GM21723 (cell line): ENCODE results near the gene BAZ1B.

Experiments
- ATAC-seq: cut with Tn5 transposase; IDR thresholded peaks from one replicate; pipeline ENCODE4 v1.9.1; 2021; ENCODE audit warnings: mild to moderate bottlenecking, moderate library complexity; ENCODE audit not compliant: unreplicated experiment

The BAZ1B gene

GRCh38 chr7:73449422-73449821, 72.7 kb downstream of the BAZ1B start:
- ATAC-seq, result no peak

DNA sequence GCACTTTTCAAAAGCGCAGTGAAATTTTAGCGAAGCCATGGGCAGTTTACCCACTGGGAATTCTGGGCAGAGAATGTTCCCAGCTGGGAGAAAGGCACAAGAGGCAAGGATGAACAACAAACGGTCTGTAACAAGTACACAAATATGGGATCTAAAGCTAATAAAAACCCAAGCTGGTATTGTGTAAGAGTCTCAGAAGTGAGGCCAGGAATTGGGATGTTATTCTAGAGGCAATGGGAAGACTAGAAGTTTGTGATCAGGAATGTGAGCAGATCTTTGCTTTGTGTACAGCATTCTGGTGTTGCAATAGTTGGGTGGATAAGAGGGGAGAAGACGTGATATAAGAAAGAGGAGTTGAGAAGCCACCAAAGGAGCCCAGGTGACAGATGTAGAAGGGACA, 73.5 kb downstream of the BAZ1B start:
- no peak for ATAC-seq

GRCh38 chr7:73447121-73447733, 74.9 kb downstream of the BAZ1B start:
- no peak for ATAC-seq

GRCh38 chr7:73446682-73447081, 75.4 kb downstream of the BAZ1B start:
- ATAC-seq, result no peak

- ATAC-seq, result no peak
Observed at GRCh38 chr7:73443548-73444255, 78.4 kb downstream of the BAZ1B start.

- ATAC-seq, result no peak
Observed at GRCh38 chr7:73442903-73443500, 79.1 kb downstream of the BAZ1B start.

GRCh38 chr7:73442222-73442902, 79.7 kb downstream of the BAZ1B start:
- ATAC-seq, result no peak

DNA sequence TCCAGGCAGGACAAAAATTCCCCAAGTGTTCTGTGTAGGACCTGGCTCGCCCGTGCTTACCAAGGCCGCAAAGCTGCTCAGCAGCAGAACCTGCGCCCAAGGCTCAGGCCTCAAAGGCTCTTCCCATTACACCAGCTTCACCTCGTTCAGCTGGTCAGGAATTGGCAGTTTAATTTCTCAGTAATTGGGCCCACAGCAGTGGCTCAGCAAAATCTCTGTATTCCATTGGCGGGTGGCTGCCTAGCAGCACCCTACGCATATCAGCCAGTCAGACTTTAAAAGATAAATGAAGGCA, 82.7 kb downstream of the BAZ1B start:
- no peak for ATAC-seq

DNA sequence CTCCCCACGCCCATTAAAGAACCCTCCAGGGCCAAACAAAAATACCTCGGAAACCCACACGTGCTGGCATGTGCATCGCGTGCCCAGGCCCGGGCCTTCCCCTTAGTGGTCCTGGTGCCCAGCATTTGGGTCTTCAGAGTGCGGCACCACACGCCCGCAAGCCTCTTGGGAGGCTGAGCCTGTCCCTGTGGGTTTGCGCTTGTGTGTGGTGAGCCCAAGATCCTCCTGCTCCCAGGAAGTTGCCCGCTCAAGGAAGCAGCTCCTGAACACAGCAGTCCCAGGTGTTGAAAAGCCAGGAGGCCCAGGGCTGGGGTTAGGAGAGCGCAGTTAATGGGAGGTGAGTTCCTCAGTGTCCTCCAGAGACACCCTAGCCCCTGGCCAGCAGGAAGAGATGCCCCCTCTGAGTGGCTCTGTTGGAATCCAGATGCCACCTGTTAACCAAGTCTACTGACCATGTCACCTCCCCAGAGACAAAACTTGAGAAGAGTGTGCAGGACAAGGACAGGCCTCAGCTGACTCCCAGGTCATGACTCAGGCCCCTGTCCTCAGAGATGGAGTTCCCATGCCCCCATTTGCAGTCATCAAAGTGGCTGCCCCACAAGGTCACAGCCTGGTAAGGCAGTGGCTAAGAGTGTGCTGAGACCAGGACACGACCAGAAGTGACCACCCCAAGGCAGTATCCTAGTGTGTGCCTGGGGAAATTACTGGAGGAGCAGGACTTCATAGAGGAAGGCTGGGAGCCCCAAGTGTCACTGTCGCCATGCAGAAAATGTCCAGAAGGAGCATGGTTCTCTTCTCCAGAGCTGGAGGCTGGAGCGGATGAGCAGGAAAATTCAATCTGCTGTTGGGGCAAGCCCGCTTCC, 83.3 kb downstream of the BAZ1B start:
- ATAC-seq, result no peak

DNA sequence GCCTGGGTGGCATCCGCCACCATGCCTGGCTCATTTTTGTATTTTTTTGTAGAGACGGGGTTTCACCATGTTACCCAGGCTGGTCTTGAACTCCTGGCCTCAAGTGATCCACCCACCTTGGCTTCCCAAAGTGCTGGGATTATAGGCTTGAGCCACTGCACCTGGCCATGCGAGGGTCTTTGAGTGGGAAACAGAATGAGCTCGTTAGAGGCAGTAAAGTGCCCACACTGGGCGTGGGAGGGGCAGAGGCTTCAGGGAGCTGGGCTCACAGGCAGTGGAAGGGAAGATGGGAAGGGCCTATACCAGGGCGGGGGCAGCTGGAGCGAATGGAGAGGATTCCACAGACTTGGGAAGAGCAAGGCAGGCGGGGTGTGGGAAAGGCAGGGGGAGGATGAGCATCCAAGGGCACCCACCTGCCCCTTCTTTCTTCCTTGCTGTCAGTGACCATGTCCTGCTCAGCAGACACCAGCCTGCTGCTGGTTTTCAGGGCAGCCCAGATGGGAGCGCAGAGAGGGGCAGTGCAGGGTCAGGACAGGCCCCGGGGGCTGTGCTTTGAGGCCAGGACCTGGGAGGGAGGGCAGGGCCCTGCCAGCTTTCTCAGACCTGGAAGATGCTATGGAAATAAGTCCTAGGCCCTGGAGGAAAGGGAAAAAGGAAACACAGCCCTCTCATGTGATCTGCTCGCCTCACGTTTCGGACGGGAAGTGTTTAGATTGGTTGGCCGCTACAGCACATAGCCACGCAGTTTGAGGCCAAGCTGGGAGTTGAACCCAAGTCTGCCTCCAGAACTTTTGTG, 84.3 kb downstream of the BAZ1B start:
- ATAC-seq, result no peak

DNA sequence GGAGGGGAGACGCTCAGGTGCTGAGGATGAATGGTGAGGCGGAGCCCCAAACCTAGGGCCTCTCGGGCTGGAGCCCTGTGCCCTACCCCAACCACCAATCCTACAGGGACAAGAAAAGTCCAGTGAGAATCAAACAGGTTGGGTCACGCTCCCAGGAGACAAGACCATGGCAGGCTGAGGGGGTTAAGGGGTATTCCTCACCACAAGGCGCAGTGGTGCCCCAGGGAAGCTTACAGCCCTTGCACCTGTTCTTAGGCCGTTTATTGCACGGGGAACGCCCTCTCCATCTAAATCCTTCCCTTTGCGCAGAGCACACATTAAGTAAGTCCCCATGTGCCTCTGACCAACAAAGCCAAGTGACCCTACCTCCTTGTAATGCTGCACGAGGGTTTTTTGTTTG, 85.0 kb downstream of the BAZ1B start:
- no peak for ATAC-seq

DNA sequence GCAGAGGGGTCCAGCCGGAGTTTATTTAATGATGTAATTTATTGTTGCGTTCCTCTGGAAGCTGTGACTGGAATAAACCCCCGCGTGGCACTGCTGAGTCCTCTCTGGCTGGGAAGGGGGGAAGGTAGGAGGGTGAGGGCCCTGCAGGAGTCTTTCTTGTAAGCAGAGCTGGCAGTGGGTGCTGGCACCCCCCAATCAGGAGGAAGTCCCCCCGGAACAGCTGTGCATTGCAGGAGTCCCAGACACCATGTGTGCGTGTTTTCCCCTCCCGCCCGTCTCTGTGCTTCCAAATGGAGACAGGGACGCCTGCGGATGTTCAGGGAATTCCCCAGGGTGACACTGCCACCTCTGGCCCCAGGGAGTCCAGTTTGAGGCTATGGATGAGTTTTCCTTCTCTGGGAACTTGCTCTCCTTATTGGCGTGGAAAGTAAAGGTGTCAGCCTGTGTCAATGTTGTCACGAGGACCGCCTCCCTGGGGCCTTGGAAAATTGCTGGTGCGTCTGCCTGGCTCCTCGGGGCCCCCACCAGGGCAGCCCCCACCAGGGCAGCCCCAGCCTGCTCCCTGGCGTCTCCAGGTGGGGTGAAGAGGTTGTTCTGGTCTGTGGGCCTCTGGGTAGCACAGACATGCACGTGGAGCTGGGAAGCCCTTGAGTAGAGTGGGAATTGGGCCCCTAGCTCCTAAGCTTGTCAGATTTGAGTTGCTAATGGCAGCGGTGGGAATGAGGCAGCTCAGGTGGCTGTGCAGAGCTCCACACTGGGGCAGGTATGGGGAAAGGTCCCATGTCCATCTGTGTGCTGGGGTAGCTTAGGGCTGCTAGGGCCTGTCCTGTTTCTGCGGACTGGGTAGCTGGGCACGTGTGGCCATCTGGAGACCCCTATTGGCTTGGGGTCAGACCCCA, 85.8 kb downstream of the BAZ1B start:
- no peak for ATAC-seq

GRCh38 chr7:73435471-73436009, 86.6 kb downstream of the BAZ1B start:
- ATAC-seq, result no peak

DNA sequence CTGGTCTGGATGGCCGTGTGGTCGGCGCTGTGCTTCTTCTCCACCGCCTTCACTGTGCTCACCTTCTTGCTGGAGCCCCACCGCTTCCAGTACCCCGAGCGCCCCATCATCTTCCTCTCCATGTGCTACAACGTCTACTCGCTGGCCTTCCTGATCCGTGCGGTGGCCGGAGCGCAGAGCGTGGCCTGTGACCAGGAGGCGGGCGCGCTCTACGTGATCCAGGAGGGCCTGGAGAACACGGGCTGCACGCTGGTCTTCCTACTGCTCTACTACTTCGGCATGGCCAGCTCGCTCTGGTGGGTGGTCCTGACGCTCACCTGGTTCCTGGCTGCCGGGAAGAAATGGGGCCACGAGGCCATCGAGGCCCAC, 87.4 kb downstream of the BAZ1B start:
- no peak for ATAC-seq

- ATAC-seq, result peak; percentile 11
Observed at GRCh38 chr7:73433924-73434700, 88.0 kb downstream of the BAZ1B start.

- no peak for ATAC-seq
Observed at GRCh38 chr7:73432676-73433075, 89.4 kb downstream of the BAZ1B start.

- ATAC-seq, result no peak
Observed at GRCh38 chr7:73431041-73431835, 90.9 kb downstream of the BAZ1B start.
